KBM-7 (cell line): ENCODE results near the gene PCDHGA9.
"Not testable (repeated sequence)": the region's sequence is repeated elsewhere in the genome, so short reads cannot be mapped to it uniquely, and the experiment has no call there.

Source experiments
- DNase-seq: peaks from one replicate; pipeline ENCODE4 v3.0.0-alpha.2; 2015
- in situ Hi-C: fragments of 300-500 bp; cut with MboI; formaldehyde crosslinking; loops from 2 replicates; pipeline ENCODE4 v1.14.3; 2020; ENCODE audit warnings: low sequenced_read_pairs, low pct_unique_long_range_greater_than_20kb, mixed read lengths

PCDHGA9 gene

DNA sequence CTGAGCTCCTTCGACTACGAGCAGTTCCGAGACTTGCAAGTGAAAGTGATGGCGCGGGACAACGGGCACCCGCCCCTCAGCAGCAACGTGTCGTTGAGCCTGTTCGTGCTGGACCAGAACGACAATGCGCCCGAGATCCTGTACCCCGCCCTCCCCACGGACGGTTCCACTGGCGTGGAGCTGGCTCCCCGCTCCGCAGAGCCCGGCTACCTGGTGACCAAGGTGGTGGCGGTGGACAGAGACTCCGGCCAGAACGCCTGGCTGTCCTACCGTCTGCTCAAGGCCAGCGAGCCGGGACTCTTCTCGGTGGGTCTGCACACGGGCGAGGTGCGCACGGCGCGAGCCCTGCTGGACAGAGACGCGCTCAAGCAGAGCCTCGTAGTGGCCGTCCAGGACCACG, 29.7 kb downstream of the PCDHGA9 start:
- DNase-seq, in situ Hi-C loops: not testable (repeated sequence)

- in situ Hi-C loops: not testable (repeated sequence)
Observed at GRCh38 chr5:141432726-141433125, 30.1 kb downstream of the PCDHGA9 start.

GRCh38 chr5:141434006-141434405, 31.4 kb downstream of the PCDHGA9 start:
- in situ Hi-C loops: no loop called here
- no peak for DNase-seq

More at GRCh38 chr5:141432726-141433125, 30.1 kb downstream of the PCDHGA9 start:
- DNase-seq: not testable (repeated sequence)

DNA sequence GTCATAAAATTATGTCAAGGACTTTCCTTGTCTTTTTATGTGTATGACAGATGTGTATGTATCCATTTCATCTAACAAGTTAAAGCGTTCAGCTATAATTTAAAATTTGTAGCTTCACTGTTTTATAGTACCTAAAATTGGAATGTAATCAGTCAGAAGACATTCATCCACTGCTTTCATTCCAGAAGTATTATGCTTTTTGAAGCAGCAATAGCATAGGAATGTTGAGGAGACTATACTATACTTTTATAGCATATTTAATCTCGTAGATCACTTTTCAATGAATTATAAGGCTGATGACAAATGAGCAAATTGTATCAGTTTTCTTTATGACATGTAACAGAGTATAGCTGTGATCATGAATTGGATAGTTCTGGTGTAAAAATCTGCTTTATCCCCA, 34.6 kb downstream of the PCDHGA9 start:
- in situ Hi-C loops: no loop called here
- DNase-seq: no peak

- in situ Hi-C loops: no loop called here
- no peak for DNase-seq
Observed at GRCh38 chr5:141439411-141440141, 37.0 kb downstream of the PCDHGA9 start.

DNA sequence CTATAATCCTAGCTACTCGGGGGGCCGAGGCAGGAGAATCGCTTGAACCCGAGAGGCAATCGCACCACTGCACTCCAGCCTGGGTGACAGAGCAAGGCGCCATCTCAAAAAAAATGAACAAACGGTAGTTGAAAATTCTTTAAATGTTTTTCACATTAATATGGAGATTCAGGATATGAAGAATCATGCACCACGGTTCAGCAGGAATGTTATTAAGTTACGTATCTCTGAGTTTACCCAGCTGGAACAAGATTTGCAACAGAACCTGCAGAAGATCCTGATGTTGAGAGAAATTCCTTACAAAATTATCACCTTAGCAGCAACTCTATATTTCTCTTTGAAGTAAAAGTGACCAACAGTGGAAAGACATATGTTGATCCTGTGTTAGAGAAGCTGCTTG, 37.8 kb downstream of the PCDHGA9 start:
- DNase-seq: no peak
- in situ Hi-C loops: no loop called here

DNA sequence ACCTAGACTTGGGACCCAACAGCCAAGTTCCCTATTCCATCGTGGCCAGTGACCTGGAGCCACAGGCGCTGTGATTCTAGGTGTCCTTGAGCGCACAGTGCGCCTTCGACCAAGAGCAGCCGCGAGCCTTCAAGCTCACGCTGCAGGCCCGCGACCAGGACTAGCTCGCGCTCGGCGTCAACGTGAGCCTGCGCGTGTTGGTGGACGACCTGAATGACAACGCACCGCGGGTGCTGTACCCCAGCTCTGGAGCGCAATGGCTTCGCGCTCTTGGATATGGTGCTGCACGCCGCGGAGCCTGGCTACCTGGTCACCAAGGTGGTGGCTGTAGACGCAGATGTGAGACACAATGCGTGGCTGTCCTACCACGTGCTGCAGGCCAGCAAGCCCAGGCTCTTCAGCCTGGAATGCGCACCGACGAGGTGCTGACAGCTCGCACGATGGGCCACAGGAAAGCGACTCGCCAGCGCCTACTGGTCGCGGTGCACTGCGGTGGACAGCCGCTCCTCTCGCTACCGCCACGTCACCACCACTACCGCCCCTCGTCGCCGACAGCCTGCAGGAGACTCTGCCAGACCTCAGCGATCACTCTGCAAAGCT, 39.1 kb downstream of the PCDHGA9 start:
- in situ Hi-C loops: no loop called here
- DNase-seq: no peak
